ENCODE results near the gene TP53I13. TPM values are rescaled to one million over a fixed set of nuclear protein-coding genes. Genes with fewer than 3 reads are reported as not detected.

The TP53I13 gene
- total RNA-seq, 1 experiment from 2014 or later, result 28.1 TPM

DNA sequence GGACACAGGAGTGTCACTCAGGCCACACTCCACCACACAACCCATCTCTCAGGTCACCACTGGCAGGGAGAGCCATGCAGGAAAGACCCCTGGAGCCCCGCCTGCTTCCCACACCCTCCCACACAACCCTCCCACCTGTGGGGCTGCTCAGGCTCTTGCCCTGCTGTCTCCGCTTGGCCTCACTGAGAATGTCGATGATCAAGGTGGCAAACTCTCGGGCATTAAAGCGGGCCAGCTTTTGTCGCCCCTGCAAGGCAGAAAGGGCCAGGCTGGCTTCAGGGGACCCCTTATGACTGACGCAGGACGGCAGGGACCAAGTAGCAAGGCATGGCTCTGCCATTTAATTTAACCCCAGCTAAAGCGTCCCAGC is 8.5 kb downstream of the TP53I13 start:
- Mint-ChIP-seq H3K4me3 (no peak overlapping the region), H3K4me1 (peaks cover 2 to 13% of the 10 kb centered on the region in 2 experiments), H3K27me3 (ENCODE audit: low read depth) (peaks cover under 1% of the 10 kb centered on the region; the same call in 1 of the 2 replicates), H3K36me3 (ENCODE audit: insufficient read depth in 1 of 3, low read depth in 3 of 3) (peaks cover 19 to 64% (median 50%) of the 10 kb centered on the region in 3 experiments), H3K27ac (no peak overlapping the region), H3K9me3 (no peaks in the 10 kb centered on the region)
- H4K91ac ChIP-seq (ENCODE audit: insufficient read length, low read depth, low read length), result no peak overlapping the region
- no peaks in the 10 kb centered on the region for H3K27me3 ChIP-seq (ENCODE audit: insufficient read depth, low read length)
- H3K23ac ChIP-seq (ENCODE audit: insufficient read length, low read depth, low read length), result no peak overlapping the region
- H2BK20ac ChIP-seq (ENCODE audit: low read depth, low read length, poor library complexity, severe bottlenecking), result no peak overlapping the region
- no peak overlapping the region for H3K9ac ChIP-seq (ENCODE audit: extremely low read depth, insufficient read length, low read length)
- no peak overlapping the region for H2AK5ac ChIP-seq (ENCODE audit: insufficient read length, low read length)
- H3K4me1 ChIP-seq (ENCODE audit: insufficient read depth, low read length), result no peaks in the 10 kb centered on the region
- H3K9me3 ChIP-seq (ENCODE audit: control insufficient read depth, low read depth, low read length), result no peaks in the 10 kb centered on the region
- H2AFZ ChIP-seq (ENCODE audit: low read length), result no peak overlapping the region
- no peak overlapping the region for H3K18ac ChIP-seq (ENCODE audit: insufficient read length, low read depth, low read length)
- no peak overlapping the region for H2BK15ac ChIP-seq (ENCODE audit: low read depth, low read length)
- no peak overlapping the region for H2BK12ac ChIP-seq (ENCODE audit: insufficient read length, low read depth, low read length)
- no peaks in the 10 kb centered on the region for H3K79me1 ChIP-seq (ENCODE audit: insufficient read depth, low read depth, low read length, poor library complexity, severe bottlenecking)
- H3T11ph ChIP-seq (ENCODE audit: low read length), result no peak overlapping the region
- WGBS (ENCODE audit: extremely low coverage, insufficient read length, low lambda C conversion rate), result no CpG with 5 or more reads among the region's 9 CpGs
- H3K4ac ChIP-seq (ENCODE audit: low read depth, low read length), result no peak overlapping the region
- peaks cover 2% of the 10 kb centered on the region for H4K20me1 ChIP-seq (ENCODE audit: control insufficient read depth, insufficient read depth, insufficient read length)
- no peak overlapping the region for H3K4me2 ChIP-seq (ENCODE audit: insufficient read depth, insufficient read length, low read length)
- peaks cover 2% of the 10 kb centered on the region for H3K23me2 ChIP-seq (ENCODE audit: insufficient read length, low read depth, low read length, poor library complexity, severe bottlenecking)
- no peak overlapping the region for H2BK5ac ChIP-seq (ENCODE audit: insufficient read length, low read length)
- TF ChIP-seq CTCF (conservative IDR thresholded peaks at IDR 0.05), result no peak
- H4K5ac ChIP-seq (ENCODE audit: insufficient read length, low read depth, low read length), result no peak overlapping the region
- no peak overlapping the region for H3K27ac ChIP-seq (ENCODE audit: insufficient read length, low read depth, low read length)
- no peak overlapping the region for H3K14ac ChIP-seq (ENCODE audit: insufficient read depth, low read length)
- H4K8ac ChIP-seq (replicated peaks; ENCODE audit: insufficient read length, low read depth, low read length), result no peak overlapping the region
- no peaks in the 10 kb centered on the region for H3K79me2 ChIP-seq (ENCODE audit: insufficient read depth, low read length)
- no peak for DNase-seq
- no peak overlapping the region for H3K56ac ChIP-seq (ENCODE audit: insufficient read length, low read depth, low read length)
- no peak overlapping the region for H2BK120ac ChIP-seq (ENCODE audit: low read depth, low read length, poor library complexity, severe bottlenecking)

All from H9 (cell line).